Trophoblast cell (in vitro differentiated cells and primary cell): ENCODE results near the gene FRMD1.

Source experiments
- DNase-seq, 2 donors: peaks; one replicate each; pipeline ENCODE4 v3.0.0-alpha.2; 2016
- H2AFZ ChIP-seq: 2 replicates; pipeline ENCODE4 v1.6.1; 2013; ENCODE audit warnings: low read length, moderate library complexity, mild to moderate bottlenecking; ENCODE audit not compliant: insufficient read depth, poor library complexity
- H2AK5ac ChIP-seq: 2 replicates; pipeline ENCODE4 v1.6.1; 2013; ENCODE audit warnings: mild to moderate bottlenecking, low read length
- H2BK120ac ChIP-seq: 2 replicates; pipeline ENCODE4 v1.6.1; 2013; ENCODE audit warnings: low read length, mild to moderate bottlenecking, moderate library complexity; ENCODE audit not compliant: insufficient read depth, poor library complexity
- H2BK12ac ChIP-seq: 2 replicates; pipeline ENCODE4 v1.6.1; 2013; ENCODE audit warnings: mild to moderate bottlenecking, low read length, moderate library complexity
- H2BK5ac ChIP-seq: 2 replicates; pipeline ENCODE4 v1.6.1; 2013; ENCODE audit warnings: low read length, low read depth, moderate library complexity, mild to moderate bottlenecking; ENCODE audit not compliant: poor library complexity
- H3K14ac ChIP-seq: 2 replicates; pipeline ENCODE4 v1.6.1; 2013; ENCODE audit warnings: mild to moderate bottlenecking, low read length
- H3K18ac ChIP-seq: 2 replicates; pipeline ENCODE4 v1.6.1; 2013; ENCODE audit warnings: mild to moderate bottlenecking, low read length
- H3K23ac ChIP-seq: 2 replicates; pipeline ENCODE4 v1.6.1; 2013; ENCODE audit warnings: low read length
- H3K27ac ChIP-seq: 2 replicates; pipeline ENCODE4 v1.5.1; 2013; ENCODE audit warnings: low read depth, mild to moderate bottlenecking, inconsistent platforms, low read length, moderate library complexity
- H3K27me3 ChIP-seq: 2 replicates; pipeline ENCODE4 v1.6.1; 2013; ENCODE audit warnings: inconsistent platforms, mild to moderate bottlenecking, low read length, moderate library complexity; ENCODE audit not compliant: insufficient read depth
- H3K36me3 ChIP-seq, 2 experiments: 1 replicate in 1 of 2; 2 replicates in 1 of 2; pipeline ENCODE4 v1.6.1; 2013; ENCODE audit warnings: low read length in 2 of 2, mild to moderate bottlenecking in 2 of 2, moderate library complexity in 1 of 2; ENCODE audit not compliant: insufficient read depth in 2 of 2, control insufficient read depth in 1 of 2
- H3K4ac ChIP-seq: 2 replicates; pipeline ENCODE4 v1.6.1; 2013; ENCODE audit warnings: low read depth, mild to moderate bottlenecking, low read length, moderate library complexity
- H3K4me1 ChIP-seq, 2 experiments: 1 replicate in 1 of 2; 2 replicates in 1 of 2; pipeline ENCODE4 v1.6.1; 2013; ENCODE audit warnings: low read length in 2 of 2, mild to moderate bottlenecking in 2 of 2, moderate library complexity in 1 of 2; ENCODE audit not compliant: insufficient read depth in 2 of 2, control insufficient read depth in 1 of 2
- H3K4me2 ChIP-seq: 2 replicates; pipeline ENCODE4 v1.6.1; 2013; ENCODE audit warnings: inconsistent platforms, mild to moderate bottlenecking, low read length, moderate library complexity
- H3K4me3 ChIP-seq: 2 replicates; pipeline ENCODE4 v1.5.1; 2013; ENCODE audit warnings: mild to moderate bottlenecking, low read depth, low read length, inconsistent platforms
- H3K79me1 ChIP-seq: one replicate; pipeline ENCODE4 v1.6.1; 2013; ENCODE audit warnings: low read length
- H3K79me2 ChIP-seq: 2 replicates; pipeline ENCODE4 v1.6.1; 2013; ENCODE audit warnings: low read length, mild to moderate bottlenecking; ENCODE audit not compliant: control insufficient read depth, insufficient read depth, poor library complexity
- H3K9ac ChIP-seq: 2 replicates; pipeline ENCODE4 v1.6.1; 2013; ENCODE audit warnings: mild to moderate bottlenecking, low read length
- H3K9me3 ChIP-seq: 2 replicates; pipeline ENCODE4 v1.6.1; 2013; ENCODE audit warnings: low read depth, mild to moderate bottlenecking, control low read depth, inconsistent platforms, low read length; ENCODE audit not compliant: insufficient read depth
- H4K12ac ChIP-seq: 2 replicates; pipeline ENCODE4 v1.6.1; 2013; ENCODE audit warnings: low read depth, mild to moderate bottlenecking, low read length, moderate library complexity
- H4K8ac ChIP-seq: 2 replicates; pipeline ENCODE4 v1.6.1; 2013; ENCODE audit warnings: low read depth, mild to moderate bottlenecking, low read length, moderate library complexity
- H4K91ac ChIP-seq: one replicate; pipeline ENCODE4 v1.6.1; 2013; ENCODE audit warnings: low read depth, mild to moderate bottlenecking, low read length, moderate library complexity
- WGBS: extraction: QIAGEN DNeasy Blood & Tissue Kit; methylation state at CpG from one replicate; pipeline ENCODE4 v1.1.7; 2013; ENCODE audit warnings: missing lambda C conversion rate; ENCODE audit not compliant: insufficient read length, insufficient coverage; ENCODE audit errors: extremely low coverage; 5-methylcytosine and 5-hydroxymethylcytosine counted together

Gene FRMD1

GRCh38 chr6:168055696-168056489 is 23.1 kb downstream of the FRMD1 start:
- Histone ChIP-seq H4K12ac (no peak overlapping the region), H3K14ac (no peak overlapping the region), H3K79me1 (no peaks in the 10 kb centered on the region), H3K4me3 (no peak overlapping the region), H2BK12ac (no peak overlapping the region), H2BK5ac (no peak overlapping the region), H3K27me3 (no peaks in the 10 kb centered on the region), H2BK120ac (no peak overlapping the region), H3K36me3 (no peaks in the 10 kb centered on the region), H4K91ac (no peak overlapping the region), H3K4ac (no peak overlapping the region), H3K4me1 (peaks cover 0 to 3% of the 10 kb centered on the region in 2 experiments), H3K9ac (no peak overlapping the region), H4K8ac (no peak overlapping the region), H3K18ac (no peak overlapping the region), H3K4me2 (no peak overlapping the region), H3K23ac (no peak overlapping the region), H3K79me2 (no peaks in the 10 kb centered on the region), H2AFZ (no peak overlapping the region), H3K27ac (no peak overlapping the region), H2AK5ac (no peak overlapping the region), H3K9me3 (peaks cover 9% of the 10 kb centered on the region)
- WGBS = no CpG with 5 or more reads among the region's 22 CpGs
- no peak for DNase-seq

- no peak overlapping the region for H3K14ac ChIP-seq
- no peak overlapping the region for H2BK5ac ChIP-seq
- DNase-seq = peak in 1 of 2 donors; percentile 41
- no peak overlapping the region for H3K23ac ChIP-seq
- no peak overlapping the region for H2AFZ ChIP-seq
- H3K79me1 ChIP-seq = no peaks in the 10 kb centered on the region
- no peaks in the 10 kb centered on the region for H3K27me3 ChIP-seq
- no peak overlapping the region for H3K18ac ChIP-seq
- H2BK120ac ChIP-seq = no peak overlapping the region
- H2BK12ac ChIP-seq = no peak overlapping the region
- no CpG with 5 or more reads among the region's 18 CpGs for WGBS
- no peak overlapping the region for H3K9ac ChIP-seq
- no peak overlapping the region for H3K4me2 ChIP-seq
- no peak overlapping the region for H3K4ac ChIP-seq
- peak overlapping the region; percentile 62 for H3K4me3 ChIP-seq
- H4K8ac ChIP-seq = no peak overlapping the region
- no peak overlapping the region for H4K91ac ChIP-seq
- no peak overlapping the region for H2AK5ac ChIP-seq
- peaks cover 3 to 8% of the 10 kb centered on the region in 2 experiments for H3K4me1 ChIP-seq
- H3K36me3 ChIP-seq = no peaks in the 10 kb centered on the region
- H3K79me2 ChIP-seq = no peaks in the 10 kb centered on the region
- H4K12ac ChIP-seq = no peak overlapping the region
- H3K9me3 ChIP-seq = peaks cover 9% of the 10 kb centered on the region
- no peak overlapping the region for H3K27ac ChIP-seq
Observed at GRCh38 chr6:168054765-168055560, 24.0 kb downstream of the FRMD1 start.

DNA sequence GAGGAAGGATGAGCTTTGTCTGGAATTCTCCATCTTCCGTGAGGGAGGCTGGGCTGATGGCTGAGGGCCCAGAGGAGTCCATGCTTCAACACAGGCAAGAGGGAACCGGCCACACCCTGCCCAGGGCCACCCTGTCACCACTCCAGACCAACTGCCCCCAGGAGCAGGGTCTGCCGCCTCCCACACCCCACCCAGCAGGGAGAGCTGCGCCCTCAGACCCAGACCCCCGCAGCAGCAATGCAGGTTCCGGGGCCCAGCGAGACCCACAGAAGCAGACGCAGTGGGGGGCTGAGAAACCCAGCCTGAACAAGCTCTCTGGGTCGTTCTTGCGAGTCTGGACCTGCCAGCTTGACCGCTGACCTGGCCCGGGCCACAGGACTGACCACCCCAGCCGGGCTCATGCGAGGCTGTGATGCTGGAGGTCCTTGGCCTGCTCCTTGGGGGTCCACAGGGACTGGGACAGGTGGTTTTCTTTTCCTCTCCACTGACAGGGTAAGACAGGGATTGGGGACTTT is 25.0 kb downstream of the FRMD1 start:
- Histone ChIP-seq H2AK5ac (no peak overlapping the region), H3K9ac (no peak overlapping the region), H2BK12ac (no peak overlapping the region), H2AFZ (no peak overlapping the region), H3K79me2 (no peaks in the 10 kb centered on the region), H3K4me2 (no peak overlapping the region), H3K14ac (no peak overlapping the region), H4K8ac (no peak overlapping the region), H3K9me3 (peaks cover 7% of the 10 kb centered on the region), H3K4me3 (no peak overlapping the region), H3K18ac (no peak overlapping the region), H2BK120ac (no peak overlapping the region), H4K91ac (no peak overlapping the region), H3K4ac (no peak overlapping the region), H3K23ac (no peak overlapping the region), H4K12ac (no peak overlapping the region), H3K36me3 (no peaks in the 10 kb centered on the region), H3K4me1 (peaks cover 3 to 8% of the 10 kb centered on the region in 2 experiments), H3K27ac (no peak overlapping the region), H3K27me3 (no peaks in the 10 kb centered on the region), H3K79me1 (no peaks in the 10 kb centered on the region), H2BK5ac (no peak overlapping the region)
- no peak for DNase-seq
- WGBS = no CpG with 5 or more reads among the region's 14 CpGs

DNA sequence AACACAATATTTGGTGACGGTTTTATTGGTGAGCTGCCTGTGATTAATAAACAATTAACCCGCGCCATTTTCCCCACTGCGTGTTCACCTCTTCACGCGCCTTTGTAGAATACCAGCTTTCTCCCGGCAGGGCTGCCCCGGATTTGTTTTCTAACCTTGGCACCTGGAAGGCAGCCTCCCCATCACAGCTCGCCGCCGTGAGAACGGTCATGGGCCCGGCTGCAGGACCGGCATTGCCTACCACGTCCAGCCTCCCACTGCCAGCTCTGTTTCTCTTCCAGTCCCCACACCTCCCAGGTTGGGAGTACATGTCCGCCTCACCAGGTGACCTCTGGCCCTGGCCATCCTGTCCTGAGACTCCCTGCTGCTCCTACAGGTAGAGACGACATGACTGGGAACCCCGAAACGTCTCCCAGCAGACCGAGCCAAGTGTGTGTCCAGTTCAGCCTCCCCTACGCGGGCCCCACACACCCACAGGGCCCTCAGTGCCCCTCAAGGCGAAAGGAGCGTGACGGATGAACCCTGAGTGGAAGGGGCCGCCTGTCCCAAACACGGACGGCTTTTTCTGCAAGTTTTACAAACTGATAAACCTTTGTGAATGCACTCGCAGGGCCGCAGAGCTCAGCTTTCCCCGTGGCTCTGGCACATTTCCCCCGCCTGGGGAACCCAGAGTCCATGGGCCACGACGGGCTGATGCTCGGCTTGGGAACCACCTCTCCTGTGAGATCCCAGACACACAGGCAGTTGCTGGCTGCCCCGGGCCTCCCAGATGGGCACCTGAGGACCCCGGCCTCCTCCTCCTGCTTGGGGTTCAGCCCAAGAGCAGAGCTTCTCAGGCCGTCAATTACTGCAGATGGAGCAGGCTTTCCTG is 25.7 kb downstream of the FRMD1 start:
- no peak overlapping the region for H3K18ac ChIP-seq
- no peak overlapping the region for H3K4me2 ChIP-seq
- no peak overlapping the region for H3K23ac ChIP-seq
- H3K36me3 ChIP-seq = no peaks in the 10 kb centered on the region
- peaks cover 7% of the 10 kb centered on the region for H3K9me3 ChIP-seq
- H4K12ac ChIP-seq = no peak overlapping the region
- WGBS = no CpG with 5 or more reads among the region's 38 CpGs
- H3K4me3 ChIP-seq = peak overlapping the region; percentile 23
- H4K8ac ChIP-seq = no peak overlapping the region
- H2BK5ac ChIP-seq = no peak overlapping the region
- H2AFZ ChIP-seq = no peak overlapping the region
- no peak overlapping the region for H2AK5ac ChIP-seq
- no peaks in the 10 kb centered on the region for H3K79me1 ChIP-seq
- H3K4me1 ChIP-seq = peaks cover 3 to 8% of the 10 kb centered on the region in 2 experiments
- H3K4ac ChIP-seq = no peak overlapping the region
- no peak overlapping the region for H3K9ac ChIP-seq
- no peaks in the 10 kb centered on the region for H3K27me3 ChIP-seq
- no peak overlapping the region for H2BK120ac ChIP-seq
- H4K91ac ChIP-seq = no peak overlapping the region
- no peak overlapping the region for H2BK12ac ChIP-seq
- no peak overlapping the region for H3K14ac ChIP-seq
- H3K27ac ChIP-seq = no peak overlapping the region
- no peaks in the 10 kb centered on the region for H3K79me2 ChIP-seq
- no peak for DNase-seq
